ENCODE results near the gene GRK1.

DNA sequence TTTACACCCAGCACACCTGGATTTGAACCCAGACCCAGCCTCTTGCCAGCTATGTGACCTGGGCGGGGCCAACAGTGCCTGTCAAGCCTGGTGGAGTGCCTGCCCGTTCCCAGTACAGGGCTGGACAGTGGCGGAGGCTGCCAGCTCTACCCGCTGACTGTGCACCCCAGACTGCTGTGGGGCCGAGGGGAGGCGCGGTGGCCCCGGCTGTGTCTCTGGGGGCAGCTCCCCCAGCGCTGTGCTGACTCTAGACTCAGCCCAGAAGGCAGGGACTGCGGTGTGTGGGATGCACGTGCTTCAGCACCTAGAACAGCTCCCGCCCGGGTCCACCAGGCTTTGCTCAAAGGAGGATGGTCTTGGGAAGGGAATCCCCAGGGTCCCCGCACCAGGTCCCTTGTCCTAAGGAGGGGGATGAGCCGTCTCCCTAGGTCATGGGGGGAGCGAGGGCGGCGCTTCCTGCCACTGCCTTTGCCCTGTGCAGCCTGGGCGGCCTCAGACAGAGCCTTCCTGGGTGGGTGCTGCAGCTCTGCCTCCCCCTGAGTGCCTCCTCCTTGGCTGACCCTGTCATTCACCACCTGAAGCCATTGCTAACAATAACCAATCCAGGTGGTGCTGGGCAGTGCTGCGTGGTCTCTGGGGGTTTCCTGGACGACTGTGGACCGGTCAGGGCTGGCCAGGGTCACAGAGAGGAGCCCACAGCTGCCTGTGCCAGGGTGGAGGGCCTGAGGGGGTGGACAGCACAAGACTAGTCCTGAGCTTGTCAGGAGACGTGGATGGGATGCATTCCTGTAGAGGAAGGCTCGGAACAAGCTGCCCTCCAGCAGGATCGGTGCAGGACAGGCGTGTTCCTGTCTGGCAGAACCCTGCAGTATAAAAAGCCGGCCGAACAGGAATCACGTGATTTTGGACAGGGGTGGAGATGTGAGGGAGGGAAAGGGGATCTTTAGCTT is 110.6 kb downstream of the GRK1 start:
- TF ChIP-seq, protein P1, sequence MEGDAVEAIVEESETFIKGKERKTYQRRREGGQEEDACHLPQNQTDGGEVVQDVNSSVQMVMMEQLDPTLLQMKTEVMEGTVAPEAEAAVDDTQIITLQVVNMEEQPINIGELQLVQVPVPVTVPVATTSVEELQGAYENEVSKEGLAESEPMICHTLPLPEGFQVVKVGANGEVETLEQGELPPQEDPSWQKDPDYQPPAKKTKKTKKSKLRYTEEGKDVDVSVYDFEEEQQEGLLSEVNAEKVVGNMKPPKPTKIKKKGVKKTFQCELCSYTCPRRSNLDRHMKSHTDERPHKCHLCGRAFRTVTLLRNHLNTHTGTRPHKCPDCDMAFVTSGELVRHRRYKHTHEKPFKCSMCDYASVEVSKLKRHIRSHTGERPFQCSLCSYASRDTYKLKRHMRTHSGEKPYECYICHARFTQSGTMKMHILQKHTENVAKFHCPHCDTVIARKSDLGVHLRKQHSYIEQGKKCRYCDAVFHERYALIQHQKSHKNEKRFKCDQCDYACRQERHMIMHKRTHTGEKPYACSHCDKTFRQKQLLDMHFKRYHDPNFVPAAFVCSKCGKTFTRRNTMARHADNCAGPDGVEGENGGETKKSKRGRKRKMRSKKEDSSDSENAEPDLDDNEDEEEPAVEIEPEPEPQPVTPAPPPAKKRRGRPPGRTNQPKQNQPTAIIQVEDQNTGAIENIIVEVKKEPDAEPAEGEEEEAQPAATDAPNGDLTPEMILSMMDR (IDR thresholded peaks at IDR 0.05): no peak
- no peak for TF ChIP-seq POLR2A (IDR thresholded peaks at IDR 0.05)

Data from uterus (tissue), 2 donors.